Cerebellar cortex (tissue), 1 donor: ENCODE data around the gene ZNF354C.
"Not testable (repeated sequence)": the region's sequence is repeated elsewhere in the genome, so short reads cannot be mapped to it uniquely, and the experiment has no call there.

Experiments used
- DNase-seq: peaks from one replicate; pipeline ENCODE4 v3.0.0-alpha.2; 2015; ENCODE audit warnings: low spot score

Gene ZNF354C

GRCh38 chr5:179060116-179061008 lies at the start of gene ZNF354C:
ZNF354C (plus strand) TSS chr5:179060373; CDS start chr5:179062069, 1,696 bp downstream.
- peak; percentile 84 for DNase-seq

- peak; percentile 95 for DNase-seq
Observed at GRCh38 chr5:179023528-179024189, 36.5 kb upstream of the ZNF354C start, which contains the start of gene ZNF879. ZNF879 (plus strand) TSS chr5:179023804; CDS start chr5:179025005, 1,201 bp downstream.

GRCh38 chr5:179033004-179033580 lies 27.1 kb upstream of the ZNF354C start:
- DNase-seq: no peak

GRCh38 chr5:179044765-179045164 lies 15.4 kb upstream of the ZNF354C start:
- DNase-seq: no peak

- no peak for DNase-seq
Observed at GRCh38 chr5:179051784-179052183, 8.4 kb upstream of the ZNF354C start.

- no peak for DNase-seq
Observed at GRCh38 chr5:179054036-179054785, 6.0 kb upstream of the ZNF354C start.

- DNase-seq: no peak
Observed at GRCh38 chr5:179054876-179055275, 5.3 kb upstream of the ZNF354C start.

- DNase-seq: no peak
Observed at GRCh38 chr5:179055436-179055835, 4.7 kb upstream of the ZNF354C start.

- no peak for DNase-seq
Observed at GRCh38 chr5:179055841-179056240, 4.3 kb upstream of the ZNF354C start.

GRCh38 chr5:179061025-179061424 lies 852 bp downstream of the ZNF354C start:
- no peak for DNase-seq

GRCh38 chr5:179065703-179066102 lies 5.5 kb downstream of the ZNF354C start:
- DNase-seq: no peak

GRCh38 chr5:179079165-179079987 lies 19.2 kb downstream of the ZNF354C start:
- no peak for DNase-seq

GRCh38 chr5:179080724-179081123 lies 20.6 kb downstream of the ZNF354C start:
- DNase-seq: no peak

- DNase-seq: no peak
Observed at GRCh38 chr5:179089502-179089901, 29.3 kb downstream of the ZNF354C start.

GRCh38 chr5:179101282-179101681 lies 41.1 kb downstream of the ZNF354C start:
- DNase-seq: not testable (repeated sequence)

- DNase-seq: no peak
Observed at GRCh38 chr5:179110528-179110927, 50.4 kb downstream of the ZNF354C start.

- DNase-seq: no peak
Observed at GRCh38 chr5:179111267-179112207, 51.4 kb downstream of the ZNF354C start.

- no peak for DNase-seq
Observed at GRCh38 chr5:179112469-179113142, 52.4 kb downstream of the ZNF354C start.

- DNase-seq: no peak
Observed at GRCh38 chr5:179113143-179113530, 53.0 kb downstream of the ZNF354C start.
